ENCODE results near the gene CDH23.

- TF ChIP-seq, protein P1, sequence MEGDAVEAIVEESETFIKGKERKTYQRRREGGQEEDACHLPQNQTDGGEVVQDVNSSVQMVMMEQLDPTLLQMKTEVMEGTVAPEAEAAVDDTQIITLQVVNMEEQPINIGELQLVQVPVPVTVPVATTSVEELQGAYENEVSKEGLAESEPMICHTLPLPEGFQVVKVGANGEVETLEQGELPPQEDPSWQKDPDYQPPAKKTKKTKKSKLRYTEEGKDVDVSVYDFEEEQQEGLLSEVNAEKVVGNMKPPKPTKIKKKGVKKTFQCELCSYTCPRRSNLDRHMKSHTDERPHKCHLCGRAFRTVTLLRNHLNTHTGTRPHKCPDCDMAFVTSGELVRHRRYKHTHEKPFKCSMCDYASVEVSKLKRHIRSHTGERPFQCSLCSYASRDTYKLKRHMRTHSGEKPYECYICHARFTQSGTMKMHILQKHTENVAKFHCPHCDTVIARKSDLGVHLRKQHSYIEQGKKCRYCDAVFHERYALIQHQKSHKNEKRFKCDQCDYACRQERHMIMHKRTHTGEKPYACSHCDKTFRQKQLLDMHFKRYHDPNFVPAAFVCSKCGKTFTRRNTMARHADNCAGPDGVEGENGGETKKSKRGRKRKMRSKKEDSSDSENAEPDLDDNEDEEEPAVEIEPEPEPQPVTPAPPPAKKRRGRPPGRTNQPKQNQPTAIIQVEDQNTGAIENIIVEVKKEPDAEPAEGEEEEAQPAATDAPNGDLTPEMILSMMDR (IDR thresholded peaks at IDR 0.05; ENCODE audit: poor library complexity): no peak
- no peak for TF ChIP-seq EZH2 (IDR thresholded peaks at IDR 0.05; ENCODE audit: borderline replicate concordance)
Measured at GRCh38 chr10:71687480-71687879, 290.8 kb downstream of the CDH23 start.
